Upper lobe of left lung (tissue), 4 donors: ENCODE data around the gene RNPS1.

Source experiments
- EP300 ChIP-seq, 4 donors: sonication (generic); formaldehyde crosslinking; IDR thresholded peaks; one replicate each; pipeline ENCODE4 v1.5.1; 2017; ENCODE audit warnings: antibody characterized with exemption in 4 of 4, control low read depth in 2 of 4
- POLR2A ChIP-seq, 4 donors: fragments of 450-650 bp; IDR thresholded peaks; one replicate each; pipeline ENCODE4 v1.5.1; 2016 to 2017; ENCODE audit warnings: antibody characterized with exemption in 4 of 4, mild to moderate bottlenecking in 2 of 4
- POLR2AphosphoS5 ChIP-seq, 2 donors: sonication (generic); formaldehyde crosslinking; IDR thresholded peaks; one replicate each; pipeline ENCODE4 v1.5.1; 2017; ENCODE audit warnings: antibody characterized with exemption in 2 of 2
- TF ChIP-seq, protein P1 (sequence below), 6 experiments: fragments of 450-650 bp in 4 of 6; fragments of 200-600 bp in 2 of 6; sonication (generic) in 2 of 6; IDR thresholded peaks; one replicate each; pipeline ENCODE4 v1.5.1; 2016 to 2019; ENCODE audit warnings: antibody characterized with exemption in 6 of 6

GRCh38 chr16:2286550-2286949 lies 18.6 kb upstream of the RNPS1 start:
- TF ChIP-seq EP300 (IDR thresholded peaks at IDR 0.05) (no peak), POLR2A (IDR thresholded peaks at IDR 0.05) (no peak), POLR2AphosphoS5 (IDR thresholded peaks at IDR 0.05) (no peak)
- TF ChIP-seq, protein P1, sequence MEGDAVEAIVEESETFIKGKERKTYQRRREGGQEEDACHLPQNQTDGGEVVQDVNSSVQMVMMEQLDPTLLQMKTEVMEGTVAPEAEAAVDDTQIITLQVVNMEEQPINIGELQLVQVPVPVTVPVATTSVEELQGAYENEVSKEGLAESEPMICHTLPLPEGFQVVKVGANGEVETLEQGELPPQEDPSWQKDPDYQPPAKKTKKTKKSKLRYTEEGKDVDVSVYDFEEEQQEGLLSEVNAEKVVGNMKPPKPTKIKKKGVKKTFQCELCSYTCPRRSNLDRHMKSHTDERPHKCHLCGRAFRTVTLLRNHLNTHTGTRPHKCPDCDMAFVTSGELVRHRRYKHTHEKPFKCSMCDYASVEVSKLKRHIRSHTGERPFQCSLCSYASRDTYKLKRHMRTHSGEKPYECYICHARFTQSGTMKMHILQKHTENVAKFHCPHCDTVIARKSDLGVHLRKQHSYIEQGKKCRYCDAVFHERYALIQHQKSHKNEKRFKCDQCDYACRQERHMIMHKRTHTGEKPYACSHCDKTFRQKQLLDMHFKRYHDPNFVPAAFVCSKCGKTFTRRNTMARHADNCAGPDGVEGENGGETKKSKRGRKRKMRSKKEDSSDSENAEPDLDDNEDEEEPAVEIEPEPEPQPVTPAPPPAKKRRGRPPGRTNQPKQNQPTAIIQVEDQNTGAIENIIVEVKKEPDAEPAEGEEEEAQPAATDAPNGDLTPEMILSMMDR (IDR thresholded peaks at IDR 0.05), result no peak
